Spleen (tissue), 11 donors: ENCODE measurements around the gene PSMA7. TPM values are rescaled to one million over a fixed set of nuclear protein-coding genes. Genes with fewer than 3 reads are reported as not detected.

Experiments used
- DNase-seq: peaks from one replicate; pipeline ENCODE4 v3.0.0-alpha.2; 2020
- H3K27ac ChIP-seq, 8 donors: fragments of 200-600 bp; sonication (generic) in 7 of 8; 1 replicate in 4 of 8; 2 replicates in 4 of 8; pipeline versions ENCODE4 v1.5.0 to v1.8.0; 2016 to 2021; ENCODE audit warnings: inconsistent platforms in 4 of 8, mild to moderate bottlenecking in 4 of 8, moderate library complexity in 1 of 8
- H3K27me3 ChIP-seq, 7 donors: fragments of 200-600 bp; sonication (generic) in 6 of 7; replicated peaks in 1 of 7; 1 replicate in 4 of 7; 2 replicates in 3 of 7; pipeline versions ENCODE4 v1.5.0 to v1.8.0; 2016 to 2021; ENCODE audit warnings: inconsistent platforms in 3 of 7, mild to moderate bottlenecking in 1 of 7
- H3K36me3 ChIP-seq, 6 donors: fragments of 200-600 bp; sonication (generic) in 5 of 6; 1 replicate in 4 of 6; 2 replicates in 2 of 6; pipeline versions ENCODE4 v1.5.0 to v1.8.0; 2016 to 2021; ENCODE audit warnings: inconsistent platforms in 2 of 6
- H3K4me1 ChIP-seq, 6 donors: fragments of 200-600 bp; sonication (generic) in 5 of 6; 1 replicate in 3 of 6; 2 replicates in 3 of 6; pipeline versions ENCODE4 v1.5.0 to v1.8.0; 2016 to 2021; ENCODE audit warnings: inconsistent platforms in 3 of 6
- H3K4me3 ChIP-seq, 8 donors: fragments of 200-600 bp; sonication (generic) in 7 of 8; 1 replicate in 4 of 8; 2 replicates in 4 of 8; pipeline versions ENCODE4 v1.5.0 to v1.8.0; 2016 to 2021; ENCODE audit warnings: inconsistent platforms in 4 of 8, mild to moderate bottlenecking in 4 of 8, moderate library complexity in 2 of 8
- H3K9me3 ChIP-seq, 8 donors: fragments of 200-600 bp; sonication (generic) in 7 of 8; 1 replicate in 4 of 8; 2 replicates in 4 of 8; pipeline versions ENCODE4 v1.5.0 to v1.8.0; 2016 to 2021; ENCODE audit warnings: inconsistent platforms in 4 of 8
- CTCF ChIP-seq, 11 experiments: fragments of 200-600 bp in 7 of 11; fragments of 450-650 bp in 4 of 11; sonication (generic) in 4 of 11; IDR thresholded peaks in 8 of 11; conservative IDR thresholded peaks in 3 of 11; 1 replicate in 7 of 11; 2 replicates in 4 of 11; pipeline versions ENCODE4 v1.4.0 to v1.8.0; 2016 to 2021; ENCODE audit warnings: antibody characterized with exemption in 11 of 11, inconsistent platforms in 4 of 11, mild to moderate bottlenecking in 1 of 11
- POLR2A ChIP-seq, 3 donors: fragments of 450-650 bp; IDR thresholded peaks; one replicate each; pipeline ENCODE4 v1.5.1; 2017; ENCODE audit warnings: antibody characterized with exemption in 3 of 3, mild to moderate bottlenecking in 1 of 3
- POLR2AphosphoS5 ChIP-seq, 3 donors: sonication (generic); formaldehyde crosslinking; IDR thresholded peaks; one replicate each; pipeline ENCODE4 v1.5.1; 2017; ENCODE audit warnings: antibody characterized with exemption in 3 of 3
- WGBS, 5 donors: extraction: QIAGEN DNeasy Blood & Tissue Kit in 3 of 5; methylation state at CpG; one replicate each; pipeline versions ENCODE4 v1.1.5 to v1.1.7; 2013 to 2018; 5-methylcytosine and 5-hydroxymethylcytosine counted together
- intact Hi-C: fragments of 100-400 bp; cut with DNase I; formaldehyde crosslinking; loops from one replicate; pipeline ENCODE4 v1.15.0; 2023; ENCODE audit warnings: low total_unique reads
- polyA plus RNA-seq, 3 donors: library from polyadenylated mRNA; stranded (reverse); fragments of 200-250 nt; gene quantifications; one replicate each; pipeline ENCODE4 v1.2.1, GENCODE V29; 2013
- total RNA-seq, 7 donors: library from RNA; depleted of rRNA in 3 of 7; stranded (reverse); fragments of >200 nt in 3 of 7; fragmentation: NEBNext Ultra II Directional in 4 of 7; extraction: Animal tissue kit (Norgen Biotek cat#: 25700) in 4 of 7; gene quantifications; one replicate each; pipeline versions ENCODE4 v1.1.0 to v1.2.1, GENCODE V29; 2016 to 2021
- donor health status: healthy with polysubstance abuse.
- donor health status: DM: no; HTN: no; CAD: no; lungs with moderate emphysema.
- donor health status: DM: no; HTN: no; CAD: no.
- donor health status: Bipolar disorder and iron deficiency.
- donor health status: healthy.
- donor health status: DM: no; HTN: no; CAD: no.
- donor health status: DM: yes; HTN: yes; CAD: no.

The PSMA7 gene
- total and polyA plus RNA-seq, 10 donors, result 157 to 281 (median 184) TPM

- H3K4me3 ChIP-seq, result no peak overlapping the region
- no peak for TF ChIP-seq POLR2A (IDR thresholded peaks at IDR 0.05)
- peak in 2 of 3 donors; percentile 35 to 64 for TF ChIP-seq POLR2AphosphoS5 (IDR thresholded peaks at IDR 0.05)
- TF ChIP-seq CTCF (IDR thresholded peaks at IDR 0.05 in 8 of 11, conservative IDR thresholded peaks at IDR 0.05 in 3 of 11), result no peak
- H3K27me3 ChIP-seq, result no peaks in the 10 kb centered on the region
- peak overlapping the region in 2 of 8 donors; percentile 42 to 84 for H3K27ac ChIP-seq
- peaks cover 23 to 85% (median 55%) of the 10 kb centered on the region in 6 donors for H3K4me1 ChIP-seq
- peaks cover 2 to 81% (median 68%) of the 10 kb centered on the region in 6 donors for H3K36me3 ChIP-seq
- H3K9me3 ChIP-seq, result no peaks in the 10 kb centered on the region
- intact Hi-C loops, result loop anchor here (5.0 kb wide), 1 partner anchor 126 kb away; no protein-coding TSS in a partner anchor
- 81 to 95% (median 86%) methylated on average over 11 of the region's 11 CpGs for WGBS, 5 donors
- DNase-seq, result no peak
These were observed 5.0 kb downstream of the PSMA7 start for GRCh38 chr20:62138204-62138543.

- H3K9me3 ChIP-seq, result no peaks in the 10 kb centered on the region
- 82 to 93% (median 88%) methylated on average over 8 of the region's 8 CpGs for WGBS, 5 donors
- peaks cover 2 to 86% (median 73%) of the 10 kb centered on the region in 6 donors for H3K36me3 ChIP-seq
- no peak for DNase-seq
- TF ChIP-seq POLR2A (IDR thresholded peaks at IDR 0.05) (no peak), POLR2AphosphoS5 (IDR thresholded peaks at IDR 0.05) (peak in 2 of 3 donors; percentile 8 to 24)
- no peaks in the 10 kb centered on the region for H3K27me3 ChIP-seq
- H3K27ac ChIP-seq, result peak overlapping the region in 2 of 8 donors; percentile 42 to 84
- H3K4me1 ChIP-seq, result peaks cover 23 to 90% (median 60%) of the 10 kb centered on the region in 6 donors
- no peak overlapping the region for H3K4me3 ChIP-seq
- intact Hi-C loops, result loop anchor here (5.0 kb wide), 1 partner anchor 125 kb away; no protein-coding TSS in a partner anchor
These were observed 5.6 kb downstream of the PSMA7 start for GRCh38 chr20:62137478-62138203.

- Histone ChIP-seq H3K27ac (peak overlapping the region in 2 of 8 donors; percentile 42 to 84), H3K36me3 (peaks cover 2 to 92% (median 79%) of the 10 kb centered on the region in 6 donors), H3K27me3 (no peaks in the 10 kb centered on the region), H3K9me3 (no peaks in the 10 kb centered on the region), H3K4me3 (no peak overlapping the region), H3K4me1 (peaks cover 23 to 91% (median 62%) of the 10 kb centered on the region in 6 donors)
- TF ChIP-seq CTCF (IDR thresholded peaks at IDR 0.05 in 8 of 11, conservative IDR thresholded peaks at IDR 0.05 in 3 of 11) (peak in 6 of 11 experiments; percentile 15 to 59 (median 40)), POLR2A (IDR thresholded peaks at IDR 0.05) (no peak), POLR2AphosphoS5 (IDR thresholded peaks at IDR 0.05) (no peak)
- DNase-seq, result no peak
- intact Hi-C loops, result loop anchor here (5.0 kb wide), 1 partner anchor 125 kb away; no protein-coding TSS in a partner anchor
- WGBS, 5 donors, result 65 to 82% (median 75%) methylated on average over 6 of the region's 6 CpGs
These were observed 6.2 kb downstream of the PSMA7 start for GRCh38 chr20:62137092-62137384.

GRCh38 chr20:62136283-62137091 lies 6.7 kb downstream of the PSMA7 start:
- H3K36me3 ChIP-seq, result peaks cover 2 to 97% (median 84%) of the 10 kb centered on the region in 6 donors
- no peak overlapping the region for H3K4me3 ChIP-seq
- TF ChIP-seq POLR2AphosphoS5 (IDR thresholded peaks at IDR 0.05) (peak in 1 of 3 donors; percentile 63), POLR2A (IDR thresholded peaks at IDR 0.05) (no peak), CTCF (IDR thresholded peaks at IDR 0.05 in 8 of 11, conservative IDR thresholded peaks at IDR 0.05 in 3 of 11) (peak; percentile 42 to 89 (median 73))
- peak; percentile 88 for DNase-seq
- H3K9me3 ChIP-seq, result no peaks in the 10 kb centered on the region
- 48 to 63% (median 57%) methylated on average over 8 of the region's 8 CpGs for WGBS, 5 donors
- no peaks in the 10 kb centered on the region for H3K27me3 ChIP-seq
- peaks cover 17 to 91% (median 61%) of the 10 kb centered on the region in 6 donors for H3K4me1 ChIP-seq
- intact Hi-C loops, result loop anchor here (5.0 kb wide), 1 partner anchor 124 kb away; no protein-coding TSS in a partner anchor
- H3K27ac ChIP-seq, result peak overlapping the region in 4 of 8 donors; percentile 70 to 87 (median 82)
